Measurements from ENCODE around the gene PPM1B.
"Not testable (repeated sequence)": the region's sequence is repeated elsewhere in the genome, so short reads cannot be mapped to it uniquely, and the experiment has no call there.

GRCh38 chr2:44171442-44171841, 2.8 kb downstream of the PPM1B start:
- TF ChIP-seq EZH2 (IDR thresholded peaks at IDR 0.05; ENCODE audit: insufficient read depth, poor library complexity, severe bottlenecking); EZH2phosphoT487 (IDR thresholded peaks at IDR 0.05; ENCODE audit: insufficient read depth, low read depth): not testable (repeated sequence)

All from GM23248 (cell line).